Glomerular endothelial cell (primary cell): ENCODE measurements around the gene CNTROB. TPM values are rescaled to one million over a fixed set of nuclear protein-coding genes. Genes with fewer than 3 reads are reported as not detected.

ENCODE experiments used
- DNase-seq: peaks from one replicate; pipeline ENCODE4 v3.0.0-alpha.2; 2011; ENCODE audit warnings: low read depth, low spot score; ENCODE audit errors: extremely low read depth
- total RNA-seq: library from RNA; depleted of rRNA; stranded (reverse); fragments of >200 nt; gene quantifications from 2 replicates; pipeline ENCODE4 v1.2.3, GENCODE V29; 2015

CNTROB gene
- total RNA-seq, result 16.7 and 18.7 TPM in 2 replicates

GRCh38 chr17:7931709-7932482, at the start of gene CNTROB, which contains the start of gene TRAPPC1:
Gene CNTROB, plus strand, starts transcription at chr17:7932206. Its CDS starts 874 bp downstream, at chr17:7933080.
Gene TRAPPC1, minus strand, starts transcription at chr17:7931946. Its CDS starts 117 bp downstream, at chr17:7931829.
- peak; percentile 89 for DNase-seq

- DNase-seq, result no peak
Measured at GRCh38 chr17:7882629-7883028, 49.4 kb upstream of the CNTROB start.

GRCh38 chr17:7883781-7884386, 48.1 kb upstream of the CNTROB start:
- no peak for DNase-seq

- no peak for DNase-seq
Measured at GRCh38 chr17:7884581-7885366, 47.2 kb upstream of the CNTROB start.

GRCh38 chr17:7885367-7886226, 46.4 kb upstream of the CNTROB start:
- no peak for DNase-seq

- DNase-seq, result no peak
Measured at GRCh38 chr17:7886227-7887037, 45.6 kb upstream of the CNTROB start.

- DNase-seq, result peak; percentile 92
Measured at GRCh38 chr17:7887038-7887481, 44.9 kb upstream of the CNTROB start.

- DNase-seq, result no peak
Measured at GRCh38 chr17:7887482-7888183, 44.4 kb upstream of the CNTROB start.

- DNase-seq, result no peak
Measured at GRCh38 chr17:7888184-7888920, 43.7 kb upstream of the CNTROB start, which contains the start of gene CHD3. Gene CHD3, plus strand, starts transcription at chr17:7888789. Its CDS starts 212 bp downstream, at chr17:7889001.

GRCh38 chr17:7889166-7889955, 42.6 kb upstream of the CNTROB start:
- DNase-seq, result peak; percentile 55

GRCh38 chr17:7893187-7893880, 38.7 kb upstream of the CNTROB start:
- DNase-seq, result no peak

- no peak for DNase-seq
Measured at GRCh38 chr17:7894226-7894625, 37.8 kb upstream of the CNTROB start.

- no peak for DNase-seq
Measured at GRCh38 chr17:7894866-7895265, 37.1 kb upstream of the CNTROB start.

GRCh38 chr17:7897090-7897489, 34.9 kb upstream of the CNTROB start:
- DNase-seq, result no peak

- no peak for DNase-seq
Measured at GRCh38 chr17:7897773-7898172, 34.2 kb upstream of the CNTROB start.

- no peak for DNase-seq
Measured at GRCh38 chr17:7903154-7904103, 28.6 kb upstream of the CNTROB start.
